ENCODE data around the gene TANC2. TPM values are rescaled to one million over a fixed set of nuclear protein-coding genes. Genes with fewer than 3 reads are reported as not detected.

Gene TANC2
- total and polyA plus RNA-seq, 2 of the 8 experiments (the other 6 are each of a cell fraction or from before 2014, with no cell fraction given), result 5.7 to 21.9 TPM

DNA sequence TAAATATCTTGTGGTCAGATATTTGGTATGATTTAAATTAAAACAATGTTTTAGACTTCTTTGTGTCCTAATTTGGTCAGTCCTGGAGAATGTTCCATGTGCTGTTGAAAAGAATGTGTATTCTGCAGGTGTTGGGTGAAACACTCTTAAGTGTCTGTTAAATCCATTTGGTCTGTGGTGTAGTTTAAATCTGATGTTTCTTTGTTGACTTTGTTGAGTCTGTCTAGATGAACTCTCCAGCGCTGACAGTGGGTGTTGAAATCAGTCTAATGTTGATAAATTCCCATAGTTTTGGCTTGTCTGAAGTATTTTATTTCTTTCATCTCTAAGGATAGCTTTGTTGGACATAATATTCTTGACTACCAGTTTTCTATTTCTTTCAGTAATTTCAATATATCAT, 18.8 kb downstream of the TANC2 start:
- Histone ChIP-seq H2BK15ac (ENCODE audit: low read length) (no peak overlapping the region), H3K4ac (replicated peaks; ENCODE audit: insufficient read length, low read depth, low read length) (no peak overlapping the region), H4K20me1 (replicated peaks in 1 of 2; ENCODE audit: control insufficient read depth in 1 of 2, insufficient read depth in 2 of 2, low read length in 2 of 2) (peaks cover 0 to 2% of the 10 kb centered on the region in 2 experiments), H2AK5ac (ENCODE audit: low read depth, low read length) (no peak overlapping the region), H3K4me1 (replicated peaks in 1 of 4; ENCODE audit: control insufficient read depth in 3 of 4, insufficient read depth in 4 of 4, low read length in 3 of 4) (peaks cover 0 to 3% (median 0%) of the 10 kb centered on the region in 4 experiments; a peak in 1 of 7 replicates), H3K27ac (ENCODE audit: low read depth, low read length) (no peak overlapping the region), H3K56ac (replicated peaks; ENCODE audit: insufficient read length, low read depth, low read length) (no peak overlapping the region), H3K4me3 (ENCODE audit: extremely low read depth in 1 of 4, insufficient read depth in 2 of 4, low read depth in 3 of 4, low read length in 4 of 4) (no peak overlapping the region), H3K9ac (replicated peaks in 1 of 4; ENCODE audit: extremely low read depth in 1 of 4, low read depth in 3 of 4, low read length in 3 of 4) (no peak overlapping the region), H3K27me3 (replicated peaks in 1 of 4; ENCODE audit: control insufficient read depth in 3 of 4, extremely low read depth in 1 of 4, insufficient read depth in 3 of 4, low read length in 3 of 4) (peaks cover 0 to 2% (median under 1%) of the 10 kb centered on the region in 4 experiments; a peak in 5 of 7 replicates), H3K36me3 (ENCODE audit: control insufficient read depth in 2 of 4, insufficient read depth in 4 of 4, low read length in 3 of 4) (no peaks in the 10 kb centered on the region), H2BK20ac (ENCODE audit: low read length) (no peak overlapping the region), H3K23me2 (ENCODE audit: low read depth, low read length) (no peaks in the 10 kb centered on the region), H2AFZ (ENCODE audit: low read length) (no peak overlapping the region), H4K91ac (replicated peaks; ENCODE audit: insufficient read length, low read length) (no peak overlapping the region), H3K79me1 (ENCODE audit: low read depth, low read length) (no peaks in the 10 kb centered on the region), H3K4me2 (ENCODE audit: insufficient read depth in 1 of 2, low read depth in 2 of 2, low read length in 2 of 2) (no peak overlapping the region), H3K18ac (ENCODE audit: extremely low read depth, low read length) (no peak overlapping the region), H2BK12ac (ENCODE audit: low read depth, low read length) (no peak overlapping the region), H4K5ac (ENCODE audit: insufficient read length, low read depth, low read length) (no peak overlapping the region), H3K9me3 (ENCODE audit: insufficient read depth in 2 of 2, low read depth in 1 of 2, low read length in 1 of 2) (peaks cover 0 to 3% of the 10 kb centered on the region in 2 experiments; a peak in 1 of 4 replicates), H3K79me2 (ENCODE audit: control insufficient read depth in 1 of 2, insufficient read depth in 2 of 2, low read length in 2 of 2) (peaks cover 0 to 48% of the 10 kb centered on the region in 2 experiments; a peak in 2 of 4 replicates), H3K14ac (ENCODE audit: insufficient read length) (no peak overlapping the region), H2BK120ac (replicated peaks; ENCODE audit: low read depth, low read length) (no peak overlapping the region), H4K8ac (ENCODE audit: extremely low read depth, insufficient read depth, low read length) (no peak overlapping the region), H2BK5ac (ENCODE audit: low read depth, low read length) (no peak overlapping the region), H3K23ac (ENCODE audit: insufficient read length) (no peak overlapping the region)
- 86% methylated on average over 1 of the region's 1 CpG; no CpG with 5 or more reads in 1 of the 2 experiments for whole genome bisulfite sequencing, 2 experiments (ENCODE audit: extremely low coverage in 1 of 2, insufficient coverage in 1 of 2, insufficient read length in 1 of 2, insufficient replicate concordance in 2 of 2, low coverage in 1 of 2, low lambda C conversion rate in 2 of 2, missing lambda C conversion rate in 1 of 2)
- POLR2A ChIA-PET (ENCODE audit: partially characterized antibody), result no interaction called here
- FAIRE-seq (no peak), DNase-seq (ENCODE audit: low read depth in 1 of 2, low spot score in 2 of 2) (no peak)
- CTCF ChIA-PET (ENCODE audit: partially characterized antibody), result interaction anchor here (5.8 kb wide), 1 partner anchor 13 kb away, joined by 59 read pairs; no protein-coding TSS in a partner anchor
- TF ChIP-seq ZNF274 (IDR thresholded peaks at IDR 0.05; ENCODE audit: borderline replicate concordance, extremely low read depth, low read length) (no peak), TCF12 (IDR thresholded peaks at IDR 0.05; ENCODE audit: low read depth, low read length) (no peak), EP300 (IDR thresholded peaks at IDR 0.05; ENCODE audit: borderline replicate concordance in 1 of 2, low read depth in 2 of 2, low read length in 2 of 2) (no peak)

All from H1 (cell line).